ENCODE results near the gene GRPEL1. TPM values are rescaled to one million over a fixed set of nuclear protein-coding genes. Genes with fewer than 3 reads are reported as not detected.

The GRPEL1 gene
- total and polyA plus RNA-seq, 9 of the 15 experiments (the other 6 are each of a cell fraction or from before 2014, with no cell fraction given) = 43.4 to 192 (median 86.6) TPM

- ATAC-seq (no peak), DNase-seq (ENCODE audit: extremely low read depth in 1 of 4, low spot score in 3 of 4) (no peak), FAIRE-seq (no peak)
- no TSS peak for BruUV-seq (replicated peaks)
- H3K36me3 ChIP-seq (ENCODE audit: control insufficient read depth, insufficient read depth, low read length) = peaks cover 47% of the 10 kb centered on the region; the same call in 2 of the 3 replicates
- no peaks in the 10 kb centered on the region for H3K27me3 ChIP-seq (ENCODE audit: control insufficient read depth in 2 of 2, insufficient read depth in 2 of 2, low read length in 2 of 2)
- H3K9me3 ChIP-seq (replicated peaks; ENCODE audit: control insufficient read depth, insufficient read depth, low read depth, low read length) = no peaks in the 10 kb centered on the region
- H3K9me1 ChIP-seq (ENCODE audit: control insufficient read depth, insufficient read depth, low read length) = peaks cover 6% of the 10 kb centered on the region
- 0 out of 2 replicates have a peak, but pooled peaks have one; percentile 13 for TF ChIP-seq POLR2G (IDR thresholded peaks at IDR 0.05; ENCODE audit: low read depth, low read length)
- TF ChIP-seq, protein P1, sequence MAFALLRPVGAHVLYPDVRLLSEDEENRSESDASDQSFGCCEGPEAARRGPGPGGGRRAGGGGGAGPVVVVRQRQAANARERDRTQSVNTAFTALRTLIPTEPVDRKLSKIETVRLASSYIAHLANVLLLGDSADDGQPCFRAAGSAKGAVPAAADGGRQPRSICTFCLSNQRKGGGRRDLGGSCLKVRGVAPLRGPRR (CRISPR knock-in tag; IDR thresholded peaks at IDR 0.05) = no peak
- TF ChIP-seq, protein P2, sequence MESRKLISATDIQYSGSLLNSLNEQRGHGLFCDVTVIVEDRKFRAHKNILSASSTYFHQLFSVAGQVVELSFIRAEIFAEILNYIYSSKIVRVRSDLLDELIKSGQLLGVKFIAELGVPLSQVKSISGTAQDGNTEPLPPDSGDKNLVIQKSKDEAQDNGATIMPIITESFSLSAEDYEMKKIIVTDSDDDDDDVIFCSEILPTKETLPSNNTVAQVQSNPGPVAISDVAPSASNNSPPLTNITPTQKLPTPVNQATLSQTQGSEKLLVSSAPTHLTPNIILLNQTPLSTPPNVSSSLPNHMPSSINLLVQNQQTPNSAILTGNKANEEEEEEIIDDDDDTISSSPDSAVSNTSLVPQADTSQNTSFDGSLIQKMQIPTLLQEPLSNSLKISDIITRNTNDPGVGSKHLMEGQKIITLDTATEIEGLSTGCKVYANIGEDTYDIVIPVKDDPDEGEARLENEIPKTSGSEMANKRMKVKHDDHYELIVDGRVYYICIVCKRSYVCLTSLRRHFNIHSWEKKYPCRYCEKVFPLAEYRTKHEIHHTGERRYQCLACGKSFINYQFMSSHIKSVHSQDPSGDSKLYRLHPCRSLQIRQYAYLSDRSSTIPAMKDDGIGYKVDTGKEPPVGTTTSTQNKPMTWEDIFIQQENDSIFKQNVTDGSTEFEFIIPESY (CRISPR knock-in tag; IDR thresholded peaks at IDR 0.05) = peak; percentile 55; the same call in 1 of the 2 replicates
- intact Hi-C loops (cut with micrococcal nuclease) (no loop called here), in situ Hi-C loops (cut with MboI) (no loop called here)
- H3K79me2 ChIP-seq (ENCODE audit: control insufficient read depth, insufficient read depth, low read length) = peaks cover 23% of the 10 kb centered on the region
- 83% methylated on average over 18 of the region's 20 CpGs for WGBS (ENCODE audit: insufficient coverage, low coverage, missing lambda C conversion rate)
- no peak overlapping the region for H3K27ac ChIP-seq (ENCODE audit: extremely low read depth, low read depth, low read length)
- H3K4me2 ChIP-seq (ENCODE audit: insufficient read depth, low read length) = no peak overlapping the region
- peaks cover 4 to 50% of the 10 kb centered on the region in 2 experiments; a peak in 4 of 5 replicates for H3K4me1 ChIP-seq (replicated peaks in 1 of 2; ENCODE audit: control insufficient read depth in 2 of 2, insufficient read depth in 2 of 2, low read length in 2 of 2)
- POLR2A ChIA-PET = interaction anchor here (0.9 to 1.2 kb wide), 4 partner anchors 8 to 141 kb away, joined by 3 to 7 read pairs (median 4); partner anchors contain the start of gene TADA2B
- CTCF ChIA-PET (ENCODE audit: low intra/inter-chr PET ratio) = no interaction called here
- H2AFZ ChIP-seq (ENCODE audit: low read depth, low read length) = no peak overlapping the region
- peak overlapping the region in 1 of 2 experiments; percentile 64; a peak in 2 of 4 replicates for H3K9ac ChIP-seq (ENCODE audit: insufficient read depth in 1 of 2, low read depth in 2 of 2, low read length in 2 of 2)
- no peak overlapping the region for H3K4me3 ChIP-seq
- H4K20me1 ChIP-seq (replicated peaks; ENCODE audit: control insufficient read depth, insufficient read depth, low read length) = peaks cover 8% of the 10 kb centered on the region
These were observed 14.7 kb downstream of the GRPEL1 start for GRCh38 chr4:7052923-7053715.

Measured in K562 (cell line).